OCI-LY7 (cell line): ENCODE measurements around the gene MINDY2. TPM values are rescaled to one million over a fixed set of nuclear protein-coding genes. Genes with fewer than 3 reads are reported as not detected.
"Not testable (repeated sequence)": the region's sequence is repeated elsewhere in the genome, so short reads cannot be mapped to it uniquely, and the experiment has no call there.

Experiments
- BruUV-seq: library from RNA; stranded (reverse); fragments of 400-500 nt; replicated peaks from 2 replicates; lab custom pipeline; 2021; lab: Mats Ljungman, UMichigan
- CTCF ChIA-PET: fragments of 300-600 bp; sonication (Branson Sonifier 250); formaldehyde crosslinking; loops from one replicate; lab custom pipeline; 2022; ENCODE audit warnings: antibody characterized with exemption; ENCODE audit not compliant: unreplicated experiment; lab: Charles Lee
- POLR2A ChIA-PET: fragments of 300-600 bp; sonication (Branson Sonifier 250); formaldehyde crosslinking; loops from one replicate; lab custom pipeline; 2022; ENCODE audit warnings: antibody characterized with exemption; lab: Charles Lee
- DNase-seq: peaks from one replicate; pipeline ENCODE4 v3.0.0-alpha.2; 2015; ENCODE audit warnings: low spot score
- H2AFZ ChIP-seq: fragments of 200-600 bp; sonication (generic), shearing (Covaris generic); 2 replicates; pipeline ENCODE4 v1.6.1; 2014; ENCODE audit warnings: mild to moderate bottlenecking, antibody characterized with exemption, low read length, moderate library complexity
- H3K27ac ChIP-seq: fragments of 200-600 bp; sonication (generic); 2 replicates; pipeline ENCODE4 v1.5.1; 2014; ENCODE audit warnings: mixed run types, low read depth, mild to moderate bottlenecking, moderate library complexity, low read length, inconsistent platforms; ENCODE audit not compliant: poor library complexity, severe bottlenecking
- H3K36me3 ChIP-seq: fragments of 200-600 bp; sonication (generic); 2 replicates; pipeline ENCODE4 v1.6.1; 2014; ENCODE audit warnings: mild to moderate bottlenecking, antibody characterized with exemption, low read length, moderate library complexity, mixed read lengths; ENCODE audit not compliant: insufficient read depth
- H3K4me1 ChIP-seq: fragments of 200-600 bp; sonication (generic); 2 replicates; pipeline ENCODE4 v1.5.1; 2014; ENCODE audit warnings: mild to moderate bottlenecking, low read length; ENCODE audit not compliant: insufficient read depth, poor library complexity, severe bottlenecking
- H3K4me2 ChIP-seq: fragments of 200-600 bp; sonication (generic); 2 replicates; pipeline ENCODE4 v1.6.1; 2014; ENCODE audit warnings: mild to moderate bottlenecking, low read length
- H3K4me3 ChIP-seq: fragments of 200-600 bp; sonication (generic); 2 replicates; pipeline ENCODE4 v1.5.1; 2014; ENCODE audit warnings: mild to moderate bottlenecking, low read depth, low read length; ENCODE audit not compliant: poor library complexity, severe bottlenecking
- H3K79me2 ChIP-seq: fragments of 200-600 bp; sonication (generic); 2 replicates; pipeline ENCODE4 v1.6.1; 2016; ENCODE audit warnings: low read depth, mild to moderate bottlenecking, low read length, moderate library complexity, mixed read lengths; ENCODE audit not compliant: insufficient read depth
- H3K9me2 ChIP-seq: fragments of 200-600 bp; sonication (generic); 2 replicates; pipeline ENCODE4 v1.6.1; 2016; ENCODE audit warnings: mild to moderate bottlenecking, low read length, mixed read lengths; ENCODE audit not compliant: insufficient read depth
- H3K9me3 ChIP-seq: fragments of 200-600 bp; sonication (generic); 2 replicates; pipeline ENCODE4 v1.6.1; 2014; ENCODE audit warnings: mild to moderate bottlenecking, mixed run types, low read length, mixed read lengths
- H4K20me1 ChIP-seq: fragments of 200-600 bp; sonication (generic); 2 replicates; pipeline ENCODE4 v1.6.1; 2014; ENCODE audit warnings: mild to moderate bottlenecking, antibody characterized with exemption, low read length, moderate library complexity, mixed read lengths; ENCODE audit not compliant: insufficient read depth
- CTCF ChIP-seq: fragments of 200-600 bp; sonication (generic); conservative IDR thresholded peaks from 2 replicates; pipeline ENCODE4 v1.5.1; 2014; ENCODE audit warnings: mild to moderate bottlenecking, antibody characterized with exemption, low read length, moderate library complexity, mixed read lengths
- EZH2phosphoT487 ChIP-seq: fragments of 200-600 bp; sonication (generic); IDR thresholded peaks from 2 replicates; pipeline ENCODE4 v1.6.1; 2018; ENCODE audit warnings: low read depth, borderline replicate concordance, mild to moderate bottlenecking, mixed run types, antibody characterized with exemption, low read length, moderate library complexity, mixed read lengths
- intact Hi-C: fragments of 100-400 bp; cut with micrococcal nuclease; formaldehyde crosslinking; loops from one replicate; pipeline ENCODE4 v1.10.0; 2022; ENCODE audit not compliant: unreplicated experiment
- total RNA-seq, 2 experiments: library from RNA; depleted of rRNA in 1 of 2; stranded (reverse); fragments of >200 nt in 1 of 2; shearing (Covaris generic) in 1 of 2; gene quantifications; 2 replicates each; pipeline ENCODE4 v1.2.3, GENCODE V29; 2014 to 2022

Gene MINDY2
- total RNA-seq, 2 experiments from 2014 or later = 10.5 to 15.7 TPM

- TF ChIP-seq CTCF = no peak
- TF ChIP-seq EZH2phosphoT487 = no peak
- H2AFZ ChIP-seq = no peak overlapping the region
- peaks cover 7% of the 10 kb centered on the region for H3K4me1 ChIP-seq
- no peaks in the 10 kb centered on the region for H4K20me1 ChIP-seq
- no peaks in the 10 kb centered on the region for H3K9me2 ChIP-seq
- DNase-seq = no peak
- no peak overlapping the region for H3K4me3 ChIP-seq
- intact Hi-C loops = no loop called here
- ChIA-PET CTCF (no interaction called here), POLR2A (interaction anchor here (0.6 to 1.1 kb wide), 7 partner anchors 13 to 605 kb away, joined by 3 to 4 read pairs (median 3); partner anchors contain the start of gene MINDY2)
- no TSS peak for BruUV-seq
- no peak overlapping the region for H3K4me2 ChIP-seq
- H3K9me3 ChIP-seq = no peaks in the 10 kb centered on the region
- H3K79me2 ChIP-seq = no peaks in the 10 kb centered on the region
- H3K27ac ChIP-seq = no peak overlapping the region
- H3K36me3 ChIP-seq = no peaks in the 10 kb centered on the region
Observed at GRCh38 chr15:58797505-58797904, 26.4 kb downstream of the MINDY2 start.

GRCh38 chr15:58805095-58805494 lies 34.0 kb downstream of the MINDY2 start:
- Histone ChIP-seq H3K27ac (no peak overlapping the region), H3K4me3 (no peak overlapping the region), H4K20me1 (no peaks in the 10 kb centered on the region), H2AFZ (no peak overlapping the region), H3K36me3 (no peaks in the 10 kb centered on the region), H3K4me1 (peaks cover 7% of the 10 kb centered on the region), H3K9me2 (no peaks in the 10 kb centered on the region), H3K4me2 (no peak overlapping the region), H3K9me3 (no peaks in the 10 kb centered on the region), H3K79me2 (no peaks in the 10 kb centered on the region)
- intact Hi-C loops = no loop called here
- TF ChIP-seq EZH2phosphoT487 = no peak
- TF ChIP-seq CTCF = no peak
- no peak for DNase-seq
- no TSS peak for BruUV-seq
- POLR2A ChIA-PET = interaction anchor here (0.6 kb wide), 1 partner anchor 31 kb away, joined by 3 read pairs; no protein-coding TSS in a partner anchor
- CTCF ChIA-PET = no interaction called here

- H3K4me3 ChIP-seq, H2AFZ ChIP-seq, H3K27ac ChIP-seq, DNase-seq, CTCF ChIA-PET, H3K4me2 ChIP-seq, H3K36me3 ChIP-seq, BruUV-seq, H3K79me2 ChIP-seq, H3K4me1 ChIP-seq, intact Hi-C loops, H3K9me3 ChIP-seq, H4K20me1 ChIP-seq, H3K9me2 ChIP-seq: not testable (repeated sequence)
- POLR2A ChIA-PET = interaction anchor here (0.7 kb wide), 1 partner anchor 77 kb away, joined by 5 read pairs; no protein-coding TSS in a partner anchor
Observed at GRCh38 chr15:58823267-58823666, 52.2 kb downstream of the MINDY2 start.
